Nephron progenitor cell (in vitro differentiated cells): ENCODE data around the gene CPZ.

ENCODE experiments used
- DNase-seq: peaks from one replicate; pipeline ENCODE4 v3.0.0; 2021
- H3K27ac Mint-ChIP-seq: 2 replicates; pipeline ENCODE4 v1.8.0; 2021; ENCODE audit warnings: mild to moderate bottlenecking, moderate library complexity, mixed read lengths
- H3K27me3 Mint-ChIP-seq: 2 replicates; pipeline ENCODE4 v1.8.0; 2021; ENCODE audit warnings: mild to moderate bottlenecking, low read depth, mixed read lengths; ENCODE audit not compliant: poor library complexity
- H3K36me3 Mint-ChIP-seq: 2 replicates; pipeline ENCODE4 v1.8.0; 2021; ENCODE audit warnings: low read depth, mixed read lengths
- H3K4me1 Mint-ChIP-seq: 2 replicates; pipeline ENCODE4 v1.8.0; 2021; ENCODE audit warnings: mixed read lengths
- H3K4me3 Mint-ChIP-seq: 2 replicates; pipeline ENCODE4 v1.8.0; 2021; ENCODE audit warnings: mild to moderate bottlenecking, moderate library complexity, mixed read lengths
- H3K9me3 Mint-ChIP-seq: 2 replicates; pipeline ENCODE4 v1.8.0; 2021; ENCODE audit warnings: mild to moderate bottlenecking, moderate library complexity, mixed read lengths
- TF ChIP-seq, protein P1 (sequence below): fragments of 200-600 bp; sonication (generic); IDR thresholded peaks from 2 replicates; pipeline ENCODE4 v1.5.0; 2021; ENCODE audit warnings: antibody characterized with exemption

Gene CPZ

GRCh38 chr4:8549352-8549931 lies 43.1 kb upstream of the CPZ start:
- TF ChIP-seq, protein P1, sequence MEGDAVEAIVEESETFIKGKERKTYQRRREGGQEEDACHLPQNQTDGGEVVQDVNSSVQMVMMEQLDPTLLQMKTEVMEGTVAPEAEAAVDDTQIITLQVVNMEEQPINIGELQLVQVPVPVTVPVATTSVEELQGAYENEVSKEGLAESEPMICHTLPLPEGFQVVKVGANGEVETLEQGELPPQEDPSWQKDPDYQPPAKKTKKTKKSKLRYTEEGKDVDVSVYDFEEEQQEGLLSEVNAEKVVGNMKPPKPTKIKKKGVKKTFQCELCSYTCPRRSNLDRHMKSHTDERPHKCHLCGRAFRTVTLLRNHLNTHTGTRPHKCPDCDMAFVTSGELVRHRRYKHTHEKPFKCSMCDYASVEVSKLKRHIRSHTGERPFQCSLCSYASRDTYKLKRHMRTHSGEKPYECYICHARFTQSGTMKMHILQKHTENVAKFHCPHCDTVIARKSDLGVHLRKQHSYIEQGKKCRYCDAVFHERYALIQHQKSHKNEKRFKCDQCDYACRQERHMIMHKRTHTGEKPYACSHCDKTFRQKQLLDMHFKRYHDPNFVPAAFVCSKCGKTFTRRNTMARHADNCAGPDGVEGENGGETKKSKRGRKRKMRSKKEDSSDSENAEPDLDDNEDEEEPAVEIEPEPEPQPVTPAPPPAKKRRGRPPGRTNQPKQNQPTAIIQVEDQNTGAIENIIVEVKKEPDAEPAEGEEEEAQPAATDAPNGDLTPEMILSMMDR, result no peak
- Mint-ChIP-seq H3K4me1 (no peaks in the 10 kb centered on the region), H3K27me3 (peaks cover 43% of the 10 kb centered on the region), H3K4me3 (no peak overlapping the region), H3K36me3 (no peaks in the 10 kb centered on the region), H3K9me3 (no peaks in the 10 kb centered on the region), H3K27ac (peak overlapping the region; percentile 96)
- no peak for DNase-seq

- Mint-ChIP-seq H3K36me3 (no peaks in the 10 kb centered on the region), H3K9me3 (no peaks in the 10 kb centered on the region), H3K4me3 (no peak overlapping the region), H3K4me1 (no peaks in the 10 kb centered on the region), H3K27me3 (peaks cover 38% of the 10 kb centered on the region), H3K27ac (no peak overlapping the region)
- TF ChIP-seq, protein P1, result no peak
- DNase-seq, result no peak
Measured at GRCh38 chr4:8550691-8551090, 41.9 kb upstream of the CPZ start.

DNA sequence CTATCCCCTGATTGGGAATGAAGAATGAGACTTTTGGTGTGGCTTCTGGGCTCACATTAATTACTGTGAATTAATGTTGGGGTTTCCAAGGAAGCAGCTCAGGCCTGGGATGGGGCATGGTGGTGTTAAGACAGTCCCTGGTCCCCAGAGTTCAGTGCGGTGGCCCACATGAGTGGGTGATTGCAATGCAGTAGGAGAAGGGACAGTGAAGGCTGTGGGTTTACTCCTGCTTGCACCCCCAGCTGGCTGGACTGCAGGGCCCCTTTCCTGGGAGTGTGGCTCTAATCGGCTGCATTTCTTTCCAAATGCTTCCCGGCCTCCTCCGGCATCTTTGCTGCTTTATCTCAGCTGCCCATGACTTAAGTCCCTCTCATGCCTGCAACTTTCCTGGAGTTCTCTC lies 40.5 kb upstream of the CPZ start:
- H3K9me3 Mint-ChIP-seq, result no peaks in the 10 kb centered on the region
- H3K4me1 Mint-ChIP-seq, result no peaks in the 10 kb centered on the region
- H3K27me3 Mint-ChIP-seq, result peaks cover 33% of the 10 kb centered on the region
- no peak overlapping the region for H3K27ac Mint-ChIP-seq
- no peak overlapping the region for H3K4me3 Mint-ChIP-seq
- TF ChIP-seq, protein P1, result no peak
- H3K36me3 Mint-ChIP-seq, result no peaks in the 10 kb centered on the region
- DNase-seq, result no peak

DNA sequence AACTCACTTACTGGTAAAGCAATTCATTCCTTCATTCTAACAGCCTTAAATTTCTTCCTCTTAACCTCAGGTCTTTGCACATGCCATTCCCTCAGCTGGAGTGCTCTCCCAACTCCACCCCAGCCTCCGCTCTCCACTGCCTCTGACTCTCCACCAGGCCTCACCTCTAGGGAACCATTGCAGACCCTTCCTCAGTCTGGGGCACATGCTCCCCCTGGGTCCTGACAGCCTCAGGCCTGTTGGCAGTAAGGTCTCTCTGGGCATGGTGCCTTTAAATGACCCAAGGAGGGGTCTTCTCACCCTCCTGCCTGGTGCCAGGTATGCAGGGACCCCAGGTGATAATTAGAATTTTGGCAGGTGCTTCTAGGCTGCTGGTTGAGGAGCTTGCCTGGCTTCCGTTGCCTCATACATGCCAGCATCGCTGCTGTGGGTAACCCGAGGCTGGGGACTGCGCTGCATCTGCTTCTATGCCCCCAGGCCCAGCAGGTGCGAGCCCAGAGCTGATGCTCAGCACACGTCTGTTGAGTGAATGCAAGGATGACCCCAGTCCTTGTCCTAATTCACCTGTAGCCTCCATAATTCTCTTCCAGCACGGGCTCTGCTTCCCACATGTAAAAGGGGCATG lies 39.9 kb upstream of the CPZ start:
- TF ChIP-seq, protein P1, result no peak
- H3K27ac Mint-ChIP-seq, result no peak overlapping the region
- H3K36me3 Mint-ChIP-seq, result no peaks in the 10 kb centered on the region
- H3K4me1 Mint-ChIP-seq, result no peaks in the 10 kb centered on the region
- H3K9me3 Mint-ChIP-seq, result no peaks in the 10 kb centered on the region
- no peak overlapping the region for H3K4me3 Mint-ChIP-seq
- peaks cover 29% of the 10 kb centered on the region for H3K27me3 Mint-ChIP-seq
- no peak for DNase-seq

DNA sequence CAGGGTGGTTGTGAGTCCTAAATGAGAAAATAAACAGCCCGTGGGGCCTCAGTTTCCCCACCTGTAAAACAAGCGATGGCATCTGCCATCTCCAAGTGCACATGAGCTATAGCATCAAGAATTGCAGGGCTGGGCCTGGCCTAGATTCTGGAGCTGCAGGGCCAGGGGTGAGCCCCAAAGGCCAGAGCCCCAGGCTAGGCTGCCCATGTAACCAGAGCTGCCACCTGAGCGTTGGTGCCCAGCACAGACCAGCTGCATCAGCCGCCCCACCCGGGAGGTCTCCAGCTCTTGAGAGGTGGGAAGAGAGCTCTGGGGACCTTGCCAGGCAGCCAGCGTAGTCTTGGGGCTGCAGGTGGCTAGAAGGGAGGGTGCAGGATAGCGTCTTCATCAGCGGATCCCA lies 39.3 kb upstream of the CPZ start:
- Mint-ChIP-seq H3K4me3 (no peak overlapping the region), H3K27ac (no peak overlapping the region), H3K36me3 (no peaks in the 10 kb centered on the region), H3K27me3 (peaks cover 29% of the 10 kb centered on the region), H3K4me1 (no peaks in the 10 kb centered on the region), H3K9me3 (no peaks in the 10 kb centered on the region)
- DNase-seq, result no peak
- TF ChIP-seq, protein P1, result no peak

DNA sequence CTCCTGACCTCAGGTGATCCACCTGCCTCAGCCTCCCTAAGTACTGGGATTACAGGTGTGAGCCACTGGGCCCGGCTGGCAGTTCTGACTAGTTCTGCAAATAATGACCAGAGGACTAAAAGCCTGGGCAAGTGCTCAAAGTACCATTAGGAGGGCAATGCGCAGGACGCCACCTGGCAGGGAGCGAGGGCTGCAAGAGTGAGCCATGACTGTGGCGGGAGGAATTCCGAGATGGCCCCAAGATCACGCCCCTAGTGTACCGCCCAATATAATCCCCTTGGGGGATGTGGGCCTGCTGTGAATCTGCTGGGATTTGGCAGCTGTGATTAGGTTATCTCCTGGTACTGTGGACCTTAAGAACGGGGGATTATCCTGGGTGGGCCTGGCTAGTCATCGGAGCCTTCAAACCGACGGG lies 38.6 kb upstream of the CPZ start:
- DNase-seq, result no peak
- H3K4me1 Mint-ChIP-seq, result no peaks in the 10 kb centered on the region
- H3K27ac Mint-ChIP-seq, result no peak overlapping the region
- TF ChIP-seq, protein P1, result no peak
- no peaks in the 10 kb centered on the region for H3K36me3 Mint-ChIP-seq
- H3K9me3 Mint-ChIP-seq, result no peaks in the 10 kb centered on the region
- H3K4me3 Mint-ChIP-seq, result no peak overlapping the region
- peaks cover 27% of the 10 kb centered on the region for H3K27me3 Mint-ChIP-seq
